Astrocyte (in vitro differentiated cells and primary cell): ENCODE data around the gene MARK2. TPM values are rescaled to one million over a fixed set of nuclear protein-coding genes. Genes with fewer than 3 reads are reported as not detected.

ENCODE experiments used
- DNase-seq: peaks from one replicate; pipeline ENCODE4 v3.0.0-alpha.2; 2010; ENCODE audit warnings: low read depth
- FAIRE-seq: peaks from 2 replicates; lab custom pipeline; 2011; peaks lifted over from hg19 to GRCh38; lab: Jason Lieb, UNC
- H2AFZ ChIP-seq: 2 replicates; pipeline ENCODE4 v1.6.0; 2012; ENCODE audit warnings: low read depth, low read length, inconsistent platforms
- H3K27ac ChIP-seq: 2 replicates; pipeline ENCODE4 v1.5.1; 2011; ENCODE audit warnings: low read depth, low read length, inconsistent platforms
- H3K27me3 ChIP-seq: 2 replicates; pipeline ENCODE4 v1.6.0; 2011; ENCODE audit warnings: low read length, inconsistent platforms; ENCODE audit not compliant: insufficient read depth
- H3K36me3 ChIP-seq: 2 replicates; pipeline ENCODE4 v1.5.1; 2011; ENCODE audit warnings: low read length, inconsistent platforms; ENCODE audit not compliant: insufficient read depth
- H3K4me1 ChIP-seq: 2 replicates; pipeline ENCODE4 v1.5.1; 2011; ENCODE audit warnings: low read length, inconsistent platforms; ENCODE audit not compliant: insufficient read depth
- H3K4me2 ChIP-seq: 2 replicates; pipeline ENCODE4 v1.6.0; 2012; ENCODE audit warnings: low read length, inconsistent platforms
- H3K4me3 ChIP-seq: 2 replicates; pipeline ENCODE4 v1.5.1; 2011; ENCODE audit warnings: low read depth, mild to moderate bottlenecking, low read length, inconsistent platforms; ENCODE audit not compliant: insufficient read depth
- H3K79me2 ChIP-seq: 2 replicates; pipeline ENCODE4 v1.6.0; 2012; ENCODE audit warnings: mild to moderate bottlenecking, low read length, inconsistent platforms; ENCODE audit not compliant: insufficient read depth
- H3K9ac ChIP-seq: 2 replicates; pipeline ENCODE4 v1.6.0; 2012; ENCODE audit warnings: mild to moderate bottlenecking, low read length, inconsistent platforms
- H3K9me3 ChIP-seq: 2 replicates; pipeline ENCODE4 v1.5.1; 2012; ENCODE audit warnings: low read depth, mild to moderate bottlenecking, low read length, inconsistent platforms; ENCODE audit not compliant: insufficient read depth
- H4K20me1 ChIP-seq: 2 replicates; pipeline ENCODE4 v1.6.0; 2012; ENCODE audit warnings: low read length, inconsistent platforms; ENCODE audit not compliant: insufficient read depth
- H3K27ac Mint-ChIP-seq: one replicate; pipeline ENCODE4 v1.8.0; 2021; ENCODE audit warnings: mild to moderate bottlenecking, mixed read lengths; ENCODE audit not compliant: unreplicated experiment
- H3K27me3 Mint-ChIP-seq: one replicate; pipeline ENCODE4 v1.8.0; 2021; ENCODE audit warnings: low read depth, mixed read lengths; ENCODE audit not compliant: unreplicated experiment
- H3K36me3 Mint-ChIP-seq: one replicate; pipeline ENCODE4 v1.8.0; 2021; ENCODE audit warnings: low read depth, mixed read lengths; ENCODE audit not compliant: unreplicated experiment
- H3K4me1 Mint-ChIP-seq: one replicate; pipeline ENCODE4 v1.8.0; 2021; ENCODE audit warnings: low read depth, mixed read lengths; ENCODE audit not compliant: unreplicated experiment
- H3K4me3 Mint-ChIP-seq: one replicate; pipeline ENCODE4 v1.8.0; 2021; ENCODE audit warnings: mild to moderate bottlenecking, moderate library complexity, mixed read lengths; ENCODE audit not compliant: unreplicated experiment
- H3K9me3 Mint-ChIP-seq: one replicate; pipeline ENCODE4 v1.8.0; 2021; ENCODE audit warnings: mild to moderate bottlenecking, mixed read lengths; ENCODE audit not compliant: unreplicated experiment
- CTCF ChIP-seq: IDR thresholded peaks from 2 replicates; pipeline ENCODE4 v1.5.1; 2011; ENCODE audit warnings: low read depth, mild to moderate bottlenecking, inconsistent platforms, low read length, moderate library complexity; ENCODE audit not compliant: insufficient read depth
- EZH2 ChIP-seq: IDR thresholded peaks from 2 replicates; pipeline ENCODE4 v1.6.1; 2012; ENCODE audit warnings: mild to moderate bottlenecking, low read length, inconsistent platforms; ENCODE audit not compliant: insufficient read depth
- total RNA-seq: library from RNA; stranded (reverse); gene quantifications from 2 replicates; pipeline ENCODE4 v1.2.1, GENCODE V29; 2021

Gene MARK2
- total RNA-seq, 1 donor from 2014 or later: 38.1 TPM

- FAIRE-seq (no peak), DNase-seq (no peak)
- Histone ChIP-seq H3K4me2 (no peak overlapping the region), H3K27me3 (no peaks in the 10 kb centered on the region), H2AFZ (no peak overlapping the region), H3K9ac (no peak overlapping the region), H3K4me3 (no peak overlapping the region), H3K36me3 (peaks cover 6% of the 10 kb centered on the region), H4K20me1 (peaks cover 27% of the 10 kb centered on the region), H3K79me2 (peaks cover 31% of the 10 kb centered on the region), H3K9me3 (no peaks in the 10 kb centered on the region), H3K27ac (no peak overlapping the region), H3K4me1 (peaks cover 16% of the 10 kb centered on the region)
- peaks cover 4% of the 10 kb centered on the region for H3K36me3 Mint-ChIP-seq
- peaks cover 1% of the 10 kb centered on the region for H3K27me3 Mint-ChIP-seq
- H3K4me3 Mint-ChIP-seq: peak overlapping the region; percentile 20
- no peak overlapping the region for H3K27ac Mint-ChIP-seq
- peaks cover 11% of the 10 kb centered on the region for H3K4me1 Mint-ChIP-seq
- no peak for TF ChIP-seq EZH2
- no peak for TF ChIP-seq CTCF
- no peaks in the 10 kb centered on the region for H3K9me3 Mint-ChIP-seq
Observed at GRCh38 chr11:63811522-63811921, 27.4 kb upstream of the MARK2 start.

GRCh38 chr11:63813035-63813562, 25.8 kb upstream of the MARK2 start, which contains the start of gene SPINDOC:
Gene SPINDOC (plus strand): TSS chr11:63813456. CDS start chr11:63813687, 231 bp downstream.
- Mint-ChIP-seq H3K36me3 (peaks cover 9% of the 10 kb centered on the region), H3K27me3 (peaks cover 1% of the 10 kb centered on the region), H3K4me3 (peak within 1 kb of the TSS; percentile 93), H3K9me3 (no peaks in the 10 kb centered on the region), H3K27ac (peak within 1 kb of the TSS; percentile 34), H3K4me1 (peaks cover 15% of the 10 kb centered on the region)
- peak within 1 kb of the TSS; percentile 93 for H2AFZ ChIP-seq
- no peak for TF ChIP-seq CTCF
- TF ChIP-seq EZH2: no peak
- peaks cover 47% of the 10 kb centered on the region for H3K79me2 ChIP-seq
- H3K9me3 ChIP-seq: no peaks in the 10 kb centered on the region
- peak within 1 kb of the TSS; percentile 82 for H3K4me3 ChIP-seq
- H3K4me2 ChIP-seq: peak within 1 kb of the TSS; percentile 98
- DNase-seq: peak; percentile 23
- H3K36me3 ChIP-seq: peaks cover 7% of the 10 kb centered on the region
- H4K20me1 ChIP-seq: peaks cover 43% of the 10 kb centered on the region
- H3K4me1 ChIP-seq: peaks cover 16% of the 10 kb centered on the region
- no peak for FAIRE-seq
- H3K27me3 ChIP-seq: no peaks in the 10 kb centered on the region
- H3K9ac ChIP-seq: peak within 1 kb of the TSS; percentile 97
- peak within 1 kb of the TSS; percentile 65 for H3K27ac ChIP-seq
